GM21786 (cell line): ENCODE results near the gene RNGTT.

Experiments
- ATAC-seq: cut with Tn5 transposase; IDR thresholded peaks from one replicate; pipeline ENCODE4 v1.9.1; 2021; ENCODE audit not compliant: unreplicated experiment

Gene RNGTT

DNA sequence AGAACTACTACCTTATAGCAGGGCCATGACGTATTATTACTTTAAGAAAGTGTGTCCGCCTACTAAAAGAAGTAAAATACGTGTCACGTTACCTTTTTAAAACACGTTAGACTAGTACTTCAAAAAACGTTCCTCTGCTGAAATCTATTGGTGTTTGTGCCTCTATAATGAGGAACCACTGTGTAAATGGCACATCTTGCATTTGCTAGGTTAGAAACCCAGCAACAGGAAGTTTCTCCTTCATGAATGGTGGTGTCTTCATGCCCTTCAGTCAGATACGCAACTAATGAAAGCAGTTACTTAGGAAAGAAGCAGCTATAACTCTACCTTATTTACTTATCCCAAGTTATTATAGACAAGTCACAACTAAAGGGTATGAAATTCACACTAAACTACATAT is 343.5 kb downstream of the RNGTT start:
- ATAC-seq: no peak

DNA sequence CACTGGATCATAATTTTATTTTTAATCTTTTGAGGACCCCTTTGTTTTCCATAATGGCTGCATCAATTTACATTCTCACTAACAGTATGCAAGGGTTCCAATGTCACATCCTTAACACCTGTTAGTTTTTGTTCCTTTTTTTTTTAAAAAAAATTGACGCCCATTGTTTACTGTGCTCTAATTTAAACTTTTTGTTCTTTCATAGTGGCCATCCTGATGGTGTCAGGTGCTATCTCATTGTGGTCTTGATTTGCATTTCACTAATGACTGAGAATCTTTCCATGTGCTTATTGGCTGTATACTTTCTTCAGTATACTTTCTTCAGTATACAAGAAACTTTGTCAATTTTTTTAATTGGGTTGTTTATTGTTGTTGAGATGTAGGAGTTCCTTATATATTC is 347.0 kb downstream of the RNGTT start:
- ATAC-seq: peak; percentile 64

- ATAC-seq: no peak
Observed at GRCh38 chr6:88614316-88614877, 349.0 kb downstream of the RNGTT start.

DNA sequence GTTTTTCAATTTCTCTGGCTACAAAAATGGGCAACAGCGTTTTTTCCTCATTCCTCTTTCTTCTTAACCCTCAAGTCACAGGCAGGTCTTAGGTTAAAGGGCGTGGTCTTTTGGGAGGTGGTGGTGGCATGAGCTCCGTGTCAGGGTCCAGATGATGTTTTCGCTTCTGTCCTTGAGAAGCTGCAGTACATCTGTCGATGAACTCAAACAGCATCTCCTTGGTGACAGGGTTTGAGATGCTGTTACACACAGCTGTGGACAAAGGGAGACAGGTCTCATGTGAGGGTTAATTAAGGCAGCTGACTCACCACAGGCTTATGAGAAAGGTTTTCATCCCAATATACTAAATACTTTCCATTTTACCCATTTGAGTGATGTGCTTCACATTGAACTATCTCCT is 350.8 kb downstream of the RNGTT start:
- ATAC-seq: peak; percentile 36

GRCh38 chr6:88611721-88612120 is 351.7 kb downstream of the RNGTT start:
- no peak for ATAC-seq

DNA sequence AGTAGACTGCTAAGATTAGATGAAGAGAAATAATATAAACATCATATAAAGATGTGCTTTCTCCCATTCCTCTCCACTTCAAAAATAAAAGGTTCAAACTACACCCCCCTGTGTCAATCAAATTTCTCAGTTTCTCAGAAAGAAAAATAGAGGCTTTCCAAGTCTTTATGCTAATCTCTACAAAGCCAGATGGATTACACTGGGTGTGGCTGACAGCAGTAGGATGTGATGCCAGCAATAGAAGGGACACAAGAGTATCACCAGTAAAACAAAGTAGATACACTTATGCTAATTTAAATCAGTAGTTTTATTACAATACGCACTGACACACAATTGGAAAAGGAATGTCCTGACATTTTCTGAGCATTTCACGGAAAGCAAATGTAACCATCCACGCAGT is 353.4 kb downstream of the RNGTT start:
- no peak for ATAC-seq

DNA sequence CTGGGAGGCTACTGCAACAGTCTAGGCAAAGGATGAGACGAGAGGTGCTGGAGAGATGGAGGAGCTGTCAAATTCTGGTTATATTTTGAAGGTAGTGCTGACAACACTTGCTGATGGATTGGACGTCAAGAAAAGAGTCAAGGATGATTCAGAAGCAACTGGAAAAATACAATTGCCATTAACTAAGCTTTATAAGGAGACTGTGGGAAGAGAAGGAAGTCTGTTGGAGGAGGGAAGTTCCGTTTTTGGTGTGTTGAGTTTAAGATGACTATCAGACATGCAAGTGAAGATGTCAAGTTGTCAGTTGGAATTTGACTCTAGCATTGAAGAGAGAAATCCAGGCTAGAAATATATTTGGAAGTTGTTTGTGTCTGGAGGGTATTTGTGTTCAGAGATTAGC is 358.1 kb downstream of the RNGTT start:
- ATAC-seq: no peak

GRCh38 chr6:88599571-88599970 is 363.8 kb downstream of the RNGTT start:
- ATAC-seq: no peak

DNA sequence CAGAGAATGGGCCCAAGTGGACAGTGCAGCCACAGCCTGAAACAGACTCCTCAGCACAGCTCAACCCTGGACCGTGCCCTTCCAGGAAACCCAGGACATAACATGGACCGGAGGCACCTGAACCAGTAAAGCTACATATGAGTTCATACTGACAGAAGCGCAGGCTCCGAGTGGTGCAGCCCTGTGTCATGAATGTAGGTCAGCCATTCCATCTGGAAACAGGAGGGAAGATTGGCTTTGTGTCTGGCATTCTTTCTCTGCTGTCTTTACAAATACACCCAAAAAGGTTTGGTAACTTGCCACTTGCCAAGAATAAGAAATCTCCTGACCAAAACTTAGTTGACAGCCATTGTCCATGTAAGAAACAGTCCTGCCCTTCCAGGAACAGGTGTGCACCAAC is 366.6 kb downstream of the RNGTT start:
- ATAC-seq: no peak

GRCh38 chr6:88588938-88589337 is 374.5 kb downstream of the RNGTT start:
- no peak for ATAC-seq

GRCh38 chr6:88587150-88587520 is 376.3 kb downstream of the RNGTT start:
- no peak for ATAC-seq

GRCh38 chr6:88586371-88587149 is 376.9 kb downstream of the RNGTT start:
- no peak for ATAC-seq

- no peak for ATAC-seq
Observed at GRCh38 chr6:88585276-88585692, 378.1 kb downstream of the RNGTT start.

GRCh38 chr6:88584581-88585275 is 378.7 kb downstream of the RNGTT start:
- no peak for ATAC-seq

GRCh38 chr6:88577461-88577860 is 386.0 kb downstream of the RNGTT start:
- ATAC-seq: no peak

DNA sequence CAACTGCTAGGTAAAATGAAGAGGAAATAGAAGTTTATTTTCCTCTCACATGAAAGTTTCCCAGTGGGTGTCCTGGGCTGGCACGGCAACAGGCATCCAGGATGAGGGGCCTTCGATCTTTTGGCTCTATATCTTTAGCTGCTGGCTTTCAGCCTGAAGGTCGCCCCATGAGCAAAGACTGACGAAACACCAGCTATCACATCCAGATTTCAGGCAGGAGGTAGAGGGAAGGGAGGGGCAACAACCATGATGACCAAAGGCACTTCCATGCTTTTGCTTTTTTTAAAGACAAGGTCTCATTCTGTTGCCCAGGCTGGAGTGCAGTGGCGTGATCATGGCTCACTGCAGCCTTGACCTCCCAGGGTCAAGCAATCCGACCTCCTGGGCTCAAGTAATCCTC is 387.9 kb downstream of the RNGTT start:
- ATAC-seq: no peak

DNA sequence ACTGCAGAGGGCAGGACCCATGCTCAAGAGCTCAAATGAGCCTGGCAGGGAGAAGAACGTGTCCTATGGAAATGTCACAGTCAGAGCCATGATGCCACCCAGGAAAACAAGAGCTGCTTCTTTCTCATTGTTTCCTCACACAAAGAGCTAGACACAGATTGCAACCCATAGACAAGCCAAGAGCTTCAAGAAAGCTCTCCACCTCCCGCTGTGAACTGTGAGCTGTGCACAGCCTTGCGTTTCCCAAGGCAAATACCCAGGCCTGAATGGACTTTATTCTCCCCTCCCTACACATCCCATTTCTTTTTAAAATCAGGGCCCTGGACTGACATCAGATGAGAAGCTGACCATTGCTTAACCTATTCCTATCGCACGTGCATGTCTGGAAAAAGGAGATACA is 388.8 kb downstream of the RNGTT start:
- no peak for ATAC-seq

- ATAC-seq: no peak
Observed at GRCh38 chr6:88574031-88574430, 389.4 kb downstream of the RNGTT start.

- ATAC-seq: no peak
Observed at GRCh38 chr6:88573561-88573960, 389.9 kb downstream of the RNGTT start.

DNA sequence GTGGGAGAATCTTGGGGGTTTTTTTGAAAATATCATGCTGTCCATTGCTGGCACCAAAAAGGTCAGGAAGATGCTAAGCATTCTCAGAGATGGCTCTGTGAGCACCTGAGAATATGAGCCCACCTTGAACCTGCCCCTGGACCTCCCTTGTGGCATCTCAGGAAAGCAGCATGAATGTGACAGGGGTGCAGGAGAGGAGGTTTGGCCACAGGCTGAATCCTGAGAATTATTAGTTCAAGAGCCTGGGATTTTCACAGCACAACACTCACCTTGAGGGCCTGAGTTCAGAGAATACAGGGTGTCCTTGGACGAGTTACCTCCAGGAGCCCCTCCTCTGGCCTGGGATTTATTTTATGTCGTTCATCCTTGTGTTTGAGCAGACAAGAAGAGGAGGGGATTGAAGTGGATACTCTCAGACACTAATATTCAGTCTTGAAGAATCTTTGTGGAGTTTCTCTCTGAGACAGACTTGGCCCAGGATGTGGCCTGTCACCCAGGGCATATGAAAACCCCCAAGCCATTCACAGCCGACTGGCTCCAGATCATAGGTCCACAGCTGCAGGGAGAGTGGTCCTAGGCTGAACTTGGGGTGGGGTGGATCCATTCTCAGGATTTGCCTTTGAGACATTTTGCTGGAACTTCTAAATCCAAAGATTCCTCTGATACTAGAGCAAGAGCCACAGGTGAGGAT is 390.8 kb downstream of the RNGTT start:
- no peak for ATAC-seq

DNA sequence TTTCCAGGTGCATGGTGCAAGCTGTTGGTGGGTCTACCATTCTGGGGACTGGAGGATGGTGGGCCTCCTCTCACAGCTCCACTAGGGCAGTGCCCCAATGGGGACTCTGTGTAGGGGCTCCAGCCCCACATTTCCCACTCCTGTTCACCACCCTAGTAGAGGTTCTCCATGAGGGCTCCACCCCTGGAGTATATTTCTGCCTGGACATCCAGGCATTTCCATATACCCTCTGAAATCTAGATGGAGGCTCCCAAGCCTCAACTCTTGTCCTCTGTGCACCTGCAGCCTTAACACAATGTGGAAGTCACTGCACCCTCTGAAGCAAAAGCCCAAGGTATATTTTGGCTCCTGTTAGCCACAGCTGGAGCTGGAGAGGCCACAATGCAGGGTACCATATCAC is 393.5 kb downstream of the RNGTT start:
- ATAC-seq: no peak

DNA sequence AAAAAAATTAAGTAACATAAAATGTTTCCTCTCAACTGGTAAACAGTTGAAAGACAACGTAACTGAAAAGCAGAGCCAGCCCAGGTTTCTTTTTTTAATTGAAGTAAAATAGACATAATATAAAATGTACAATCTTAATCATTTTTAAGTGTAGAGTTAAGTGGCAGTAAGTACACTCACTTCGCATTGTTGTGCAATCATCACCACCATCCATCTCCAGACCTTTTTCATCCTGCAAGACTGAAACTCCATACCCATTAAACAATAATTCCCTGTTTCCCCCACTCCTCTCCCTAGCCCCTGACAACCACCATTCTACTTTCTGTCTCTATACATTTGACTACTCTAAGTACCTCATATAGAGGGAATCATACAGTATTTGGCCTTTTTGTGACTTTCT is 395.7 kb downstream of the RNGTT start:
- no peak for ATAC-seq
